GM19324 (cell line): ENCODE measurements around the gene MRPL58.
"Not testable (repeated sequence)": the region's sequence is repeated elsewhere in the genome, so short reads cannot be mapped to it uniquely, and the experiment has no call there.

Source experiments
- ATAC-seq: cut with Tn5 transposase; IDR thresholded peaks from one replicate; pipeline ENCODE4 v1.9.1; 2021; ENCODE audit warnings: mild to moderate bottlenecking, moderate library complexity; ENCODE audit not compliant: unreplicated experiment, low FRiP score

The MRPL58 gene

GRCh38 chr17:75044716-75045115, 32.2 kb downstream of the MRPL58 start:
- ATAC-seq, result no peak

GRCh38 chr17:75045946-75046406, 33.5 kb downstream of the MRPL58 start:
- ATAC-seq, result not testable (repeated sequence)

GRCh38 chr17:75046407-75047289, 34.2 kb downstream of the MRPL58 start, which contains the start of the genes ATP5PD and KCTD2:
Gene ATP5PD, minus strand, starts transcription at chr17:75046969. Its CDS starts 4,319 bp downstream, at chr17:75042650.
Gene KCTD2, plus strand, starts transcription at chr17:75047225. Its CDS starts 26 bp downstream, at chr17:75047251.
- ATAC-seq, result peak; percentile 96

DNA sequence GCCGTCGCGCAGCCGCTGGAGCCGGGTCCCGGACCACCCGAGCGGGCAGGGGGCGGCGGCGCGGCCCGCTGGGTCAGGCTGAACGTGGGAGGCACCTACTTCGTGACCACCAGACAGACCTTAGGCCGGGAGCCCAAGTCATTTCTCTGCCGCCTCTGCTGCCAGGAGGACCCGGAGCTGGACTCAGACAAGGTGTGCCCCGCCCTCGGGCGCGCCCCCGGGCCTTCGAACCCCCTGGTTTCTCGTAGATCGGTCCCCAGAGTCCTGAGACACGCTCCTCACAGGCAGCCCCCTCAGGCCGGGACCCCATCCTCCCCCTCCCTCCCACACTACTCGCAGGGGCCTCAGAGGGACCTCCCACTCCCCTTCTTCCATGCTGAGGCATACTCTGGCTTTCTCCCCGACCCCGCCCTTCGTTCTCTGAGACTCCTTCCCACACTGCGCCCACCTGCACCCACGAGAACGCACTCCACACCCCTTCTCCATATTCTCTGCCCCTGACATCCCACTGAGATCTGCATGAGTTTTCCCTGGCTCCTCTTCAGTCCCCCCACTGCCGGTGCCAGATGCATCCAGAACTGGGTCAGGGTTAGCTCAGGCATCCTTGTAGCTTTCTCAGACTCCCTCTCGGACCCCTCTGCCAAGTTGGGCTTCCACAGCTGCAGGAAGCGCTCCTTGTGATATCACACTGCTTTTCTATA, 35.1 kb downstream of the MRPL58 start:
- peak; percentile 16 for ATAC-seq

DNA sequence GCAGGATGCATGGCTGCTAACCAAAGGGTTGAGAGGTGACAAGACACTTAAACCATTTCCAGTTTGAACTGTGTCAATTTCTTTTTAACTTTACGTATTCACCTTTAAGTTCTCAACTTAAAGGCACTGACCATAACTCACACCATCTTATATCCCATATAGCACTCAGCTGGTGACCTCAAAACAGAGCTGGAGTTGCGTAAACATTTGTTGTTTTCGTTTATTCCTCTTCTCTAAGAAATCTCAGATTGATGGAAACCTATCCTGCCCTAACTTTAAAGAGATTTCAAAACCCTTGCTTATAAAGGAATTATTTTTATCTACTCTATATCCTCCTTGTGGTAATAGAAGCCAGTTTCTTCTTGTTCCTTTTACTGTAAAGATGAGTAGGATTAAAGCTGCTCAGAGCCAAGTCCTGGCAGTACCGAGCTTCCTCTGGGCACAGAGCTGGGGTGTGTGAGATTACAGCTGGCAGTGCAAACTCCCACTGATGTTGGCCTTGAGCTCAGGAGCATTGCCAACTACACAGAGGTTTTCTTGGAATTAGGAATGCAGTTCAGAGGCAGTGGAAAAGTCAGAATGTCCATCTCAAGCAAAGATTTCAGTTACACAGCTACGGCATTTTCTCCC, 35.9 kb downstream of the MRPL58 start:
- ATAC-seq, result no peak

DNA sequence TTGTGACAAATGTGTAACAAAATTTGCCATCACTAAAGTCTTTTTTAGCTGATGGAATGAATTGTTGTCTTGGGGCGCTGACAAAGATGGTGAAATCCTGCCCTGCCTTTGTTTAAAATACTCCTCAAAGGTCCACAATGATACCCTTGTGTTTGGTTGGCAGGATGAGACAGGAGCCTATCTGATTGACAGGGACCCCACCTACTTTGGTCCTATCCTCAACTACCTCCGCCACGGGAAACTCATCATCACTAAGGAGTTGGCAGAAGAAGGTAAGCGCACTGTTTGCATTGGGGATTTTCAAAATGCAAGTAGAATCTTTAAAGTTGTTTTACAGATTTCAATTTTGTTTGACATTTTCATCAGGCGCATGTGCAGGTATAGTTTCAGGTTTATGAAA, 36.6 kb downstream of the MRPL58 start:
- no peak for ATAC-seq

DNA sequence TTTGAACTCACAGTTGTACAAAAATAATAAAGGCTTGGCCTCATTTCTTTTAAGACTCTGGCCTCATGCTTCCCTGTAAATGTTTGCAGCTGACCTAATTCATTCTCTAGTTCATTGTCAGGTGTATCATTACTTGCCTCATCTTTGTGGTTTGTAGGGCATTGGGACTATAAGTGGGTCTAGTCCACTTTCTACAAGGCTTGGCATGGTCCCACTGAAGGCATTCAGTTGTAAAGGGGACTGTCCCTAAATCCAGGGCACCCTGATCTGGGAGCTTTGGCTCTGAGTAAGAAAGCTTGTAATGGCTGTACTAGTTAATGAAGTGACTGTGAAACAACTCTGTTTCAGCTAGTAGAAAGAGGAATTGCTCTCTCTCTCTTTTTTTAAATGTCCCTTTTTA, 37.2 kb downstream of the MRPL58 start:
- no peak for ATAC-seq

GRCh38 chr17:75051941-75052340, 39.5 kb downstream of the MRPL58 start:
- no peak for ATAC-seq

DNA sequence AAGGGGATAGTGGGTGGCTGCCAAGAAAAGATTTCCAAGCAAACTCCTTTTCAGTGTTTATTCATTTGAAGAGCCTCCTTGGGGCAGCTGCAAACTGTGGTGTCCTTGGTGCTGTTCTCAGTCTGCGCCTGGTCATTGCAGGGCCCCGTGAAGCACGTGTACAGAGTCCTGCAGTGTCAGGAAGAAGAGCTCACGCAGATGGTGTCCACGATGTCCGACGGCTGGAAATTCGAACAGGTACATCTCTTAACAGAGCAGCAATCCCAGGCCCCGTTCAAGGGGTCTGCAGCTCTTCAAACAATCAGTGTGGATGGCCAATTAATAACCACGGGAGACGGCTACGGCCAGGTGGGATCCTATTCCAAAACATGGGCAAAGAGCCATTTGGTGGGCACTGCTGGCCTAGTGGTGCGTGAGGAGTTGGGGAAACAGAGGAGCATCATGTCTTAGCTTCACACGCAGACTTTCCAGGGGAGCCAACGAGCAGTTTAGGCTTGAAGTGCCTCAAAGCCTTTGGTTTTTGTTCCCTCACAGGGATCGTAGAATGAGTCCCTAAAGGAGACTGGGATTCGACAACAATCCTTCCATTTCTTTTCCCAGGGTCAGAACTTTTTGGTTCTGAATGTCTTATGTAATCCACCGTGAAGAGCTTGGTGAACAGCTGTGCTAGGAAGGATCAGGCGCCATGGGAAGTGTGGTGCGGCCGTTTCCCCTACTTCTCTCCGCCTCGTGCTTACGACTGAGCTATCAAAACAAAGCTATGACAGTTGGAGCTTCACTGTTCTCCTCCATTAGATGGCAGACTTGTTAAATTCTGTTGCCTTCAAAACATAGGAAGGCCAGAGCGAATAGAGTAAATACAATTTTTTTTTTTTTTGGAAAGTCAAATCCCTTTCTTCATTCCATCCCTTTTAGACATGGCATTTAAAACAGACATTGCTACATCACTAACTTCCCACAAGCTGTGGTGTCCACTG, 47.2 kb downstream of the MRPL58 start:
- ATAC-seq, result no peak

DNA sequence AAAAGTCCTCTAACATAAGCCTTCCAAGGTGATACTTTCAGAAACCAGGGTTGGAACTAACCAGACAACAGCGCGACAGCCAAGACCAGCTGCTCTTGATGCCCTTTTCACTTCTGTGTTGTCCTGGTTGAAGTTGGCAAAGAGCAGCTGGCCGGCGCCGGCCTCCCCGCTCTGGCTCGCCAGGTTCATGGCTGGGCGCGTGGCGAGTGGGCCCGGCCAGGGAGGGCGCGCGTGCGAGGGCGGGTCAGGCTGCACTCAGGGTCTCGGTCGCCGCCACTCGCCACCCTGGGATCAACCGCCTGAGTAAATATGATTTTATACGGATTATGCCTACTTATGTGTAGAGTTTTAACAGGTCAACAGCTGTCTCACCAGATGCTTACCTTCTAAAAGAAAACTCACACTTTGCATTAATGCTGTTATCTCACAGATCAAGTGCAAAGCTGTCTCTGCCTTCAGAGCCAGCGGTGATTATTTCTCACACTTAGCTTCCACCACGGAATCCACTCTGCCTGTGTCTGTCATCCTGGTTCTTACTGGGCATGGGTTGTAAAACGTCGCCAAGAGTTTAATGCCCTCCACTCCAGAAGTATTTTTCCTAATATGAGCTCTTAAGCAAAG, 48.1 kb downstream of the MRPL58 start:
- ATAC-seq, result no peak

DNA sequence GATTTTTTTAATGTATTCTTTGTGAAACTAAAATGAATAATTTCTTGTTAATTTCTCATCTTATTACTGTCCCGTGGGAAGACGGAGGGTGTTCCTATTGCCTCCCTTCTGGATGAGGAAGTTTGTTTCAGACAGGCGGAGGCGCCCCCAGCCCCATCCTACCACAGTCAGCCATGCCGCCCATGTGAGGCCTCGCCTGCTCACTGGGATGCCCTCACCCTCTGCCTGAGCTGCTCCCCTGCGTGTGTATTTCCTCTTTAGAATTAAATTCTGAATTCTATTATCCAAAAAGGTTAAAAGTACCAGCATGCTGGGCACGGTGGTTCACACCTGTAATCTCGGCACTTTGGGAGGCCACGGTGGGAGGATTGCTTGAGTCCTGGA, 48.6 kb downstream of the MRPL58 start:
- ATAC-seq, result no peak

GRCh38 chr17:75061618-75062017, 49.1 kb downstream of the MRPL58 start:
- no peak for ATAC-seq

DNA sequence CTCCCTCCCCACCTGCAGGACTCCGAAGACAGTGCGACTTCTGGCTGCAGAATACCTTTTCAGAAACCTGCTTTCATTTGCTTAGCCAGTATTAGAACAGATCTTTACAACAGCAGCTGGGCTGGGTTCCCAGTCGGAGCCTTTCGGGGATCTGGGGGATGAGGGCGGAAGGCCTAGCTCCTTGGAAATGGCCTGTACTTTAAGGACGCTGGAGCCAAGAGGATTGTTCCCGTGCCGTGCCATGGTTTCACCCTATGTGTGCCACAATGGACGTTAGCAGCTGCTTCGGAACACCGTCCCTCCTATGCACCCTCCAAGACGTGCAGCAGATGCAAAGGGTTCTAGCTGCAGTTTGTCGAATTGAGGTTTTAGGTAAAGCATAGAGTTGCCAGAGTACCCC, 50.7 kb downstream of the MRPL58 start:
- no peak for ATAC-seq

DNA sequence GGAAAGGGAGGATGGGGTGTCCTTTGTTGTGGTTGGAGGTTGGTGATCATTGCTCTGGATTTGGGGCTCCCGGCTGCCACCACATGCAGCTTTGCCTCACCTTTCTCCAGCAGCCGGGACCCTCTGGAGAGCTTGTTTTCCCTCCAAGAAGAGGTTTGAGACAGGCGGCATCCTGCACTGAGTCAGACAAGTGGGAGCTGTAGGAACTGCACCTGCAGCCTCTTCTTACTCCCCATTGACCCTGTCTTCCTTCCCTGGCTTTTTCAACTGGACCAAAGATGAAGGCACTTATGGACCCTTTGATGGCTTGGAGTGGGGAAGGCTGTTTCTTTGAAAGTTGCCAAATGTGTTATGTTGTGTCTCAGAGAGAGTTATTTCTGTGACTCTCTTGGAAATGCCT, 51.2 kb downstream of the MRPL58 start:
- ATAC-seq, result no peak

DNA sequence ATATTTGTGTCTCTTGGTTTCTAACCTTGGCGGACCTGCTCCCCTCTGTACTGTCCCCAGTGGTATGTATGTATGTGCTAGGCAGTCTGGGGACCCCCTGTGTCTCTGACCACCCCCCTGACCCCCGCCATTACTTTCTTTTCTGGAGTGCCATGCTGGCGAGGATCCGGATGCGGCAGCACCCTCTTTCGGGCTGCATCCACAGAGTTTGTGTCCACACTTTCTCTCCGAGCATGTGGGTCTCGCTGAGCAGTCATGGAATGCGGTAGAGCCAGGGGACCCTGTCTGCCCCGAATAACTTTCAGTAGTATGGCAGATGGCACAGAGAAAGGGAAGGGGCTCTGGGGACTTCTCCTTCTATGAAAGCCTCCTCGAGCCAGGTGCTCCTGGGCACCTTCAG, 51.6 kb downstream of the MRPL58 start:
- ATAC-seq, result no peak

DNA sequence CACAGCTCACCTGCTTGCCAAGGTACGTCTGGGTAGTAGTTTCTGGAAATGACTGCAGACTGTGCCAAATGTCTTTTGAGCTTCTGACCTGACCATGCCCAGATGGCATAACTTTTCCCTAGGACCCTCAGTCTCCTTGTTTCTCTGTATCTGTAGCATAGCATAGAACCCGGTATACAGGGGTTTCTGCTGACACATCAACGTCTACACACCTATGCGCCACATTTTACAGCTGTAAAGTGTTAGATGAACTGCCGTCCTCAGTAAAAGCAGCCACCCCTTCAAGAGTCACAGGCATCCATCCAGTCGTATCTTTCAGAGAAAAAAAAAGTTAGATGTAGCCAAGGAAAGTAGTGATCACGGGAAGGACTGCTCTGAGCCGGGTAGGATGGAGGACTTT, 52.0 kb downstream of the MRPL58 start:
- no peak for ATAC-seq

DNA sequence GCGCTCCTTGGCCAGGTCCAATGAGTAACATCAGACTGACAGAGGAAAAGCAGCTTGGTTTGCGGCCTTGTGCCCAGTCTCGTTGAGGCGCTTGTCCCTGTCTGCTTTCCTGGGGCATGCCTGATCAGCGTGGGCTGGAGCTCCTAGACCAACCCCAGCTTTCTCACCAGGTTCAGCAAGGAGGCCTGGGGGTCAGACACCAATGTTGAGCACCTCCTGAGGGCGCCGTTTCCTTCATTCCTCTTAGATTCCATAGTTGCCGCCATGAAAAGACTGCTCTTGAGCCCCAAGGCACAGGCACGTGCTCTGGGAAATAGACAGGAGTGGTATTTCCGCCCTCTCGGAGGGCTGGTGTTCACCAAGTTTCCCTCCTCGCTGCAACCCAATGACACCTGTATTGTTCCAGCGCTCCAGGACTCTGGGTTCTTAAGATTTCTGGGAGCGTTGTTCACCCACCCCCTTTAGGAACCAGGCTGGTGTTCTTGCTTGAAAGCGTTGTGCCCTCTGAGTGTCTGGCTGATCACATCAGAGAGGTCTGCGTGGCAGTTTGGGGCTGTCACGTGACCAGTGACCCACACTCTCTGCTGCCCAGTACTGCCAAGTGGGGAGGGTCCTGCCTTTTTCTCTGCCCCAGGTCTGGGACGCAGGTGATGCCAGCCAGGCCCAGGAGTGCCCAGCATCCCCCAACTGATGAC, 52.5 kb downstream of the MRPL58 start:
- ATAC-seq, result no peak

GRCh38 chr17:75065562-75066151, 53.2 kb downstream of the MRPL58 start:
- no peak for ATAC-seq

GRCh38 chr17:75067856-75068255, 55.4 kb downstream of the MRPL58 start:
- no peak for ATAC-seq
